HUES6 (cell line): ENCODE data around the gene ISL2.

Source experiments
- H3K27ac ChIP-seq: 2 replicates; pipeline ENCODE4 v1.7.0; 2013; ENCODE audit warnings: low read depth, mild to moderate bottlenecking, low read length, inconsistent platforms
- H3K27me3 ChIP-seq: 2 replicates; pipeline ENCODE4 v1.6.1; 2013; ENCODE audit warnings: low read length; ENCODE audit not compliant: control insufficient read depth, insufficient read depth
- H3K36me3 ChIP-seq: 2 replicates; pipeline ENCODE4 v1.6.1; 2013; ENCODE audit warnings: low read length; ENCODE audit not compliant: control insufficient read depth, insufficient read depth
- H3K4me1 ChIP-seq: 2 replicates; pipeline ENCODE4 v1.6.1; 2013; ENCODE audit warnings: low read length; ENCODE audit not compliant: control insufficient read depth, insufficient read depth
- H3K4me3 ChIP-seq: 2 replicates; pipeline ENCODE4 v1.5.1; 2013; ENCODE audit warnings: low read depth, low read length
- H3K9ac ChIP-seq: one replicate; pipeline ENCODE4 v1.6.1; 2013; ENCODE audit warnings: mild to moderate bottlenecking, low read length
- H3K9me3 ChIP-seq: 2 replicates; pipeline ENCODE4 v1.6.1; 2013; ENCODE audit warnings: low read depth, low read length; ENCODE audit not compliant: control insufficient read depth, insufficient read depth

ISL2 gene

GRCh38 chr15:76328106-76328696 is 8.4 kb upstream of the ISL2 start:
- no peaks in the 10 kb centered on the region for H3K36me3 ChIP-seq
- no peak overlapping the region for H3K9ac ChIP-seq
- H3K4me1 ChIP-seq: no peaks in the 10 kb centered on the region
- no peaks in the 10 kb centered on the region for H3K9me3 ChIP-seq
- peaks cover 21% of the 10 kb centered on the region for H3K27me3 ChIP-seq
- no peak overlapping the region for H3K27ac ChIP-seq
- H3K4me3 ChIP-seq: no peak overlapping the region

GRCh38 chr15:76328958-76329357 is 7.6 kb upstream of the ISL2 start:
- H3K27me3 ChIP-seq: peaks cover 28% of the 10 kb centered on the region
- 0 out of 2 replicates have a peak, but pooled peaks cover under 1% of the 10 kb centered on the region for H3K4me1 ChIP-seq
- no peak overlapping the region for H3K9ac ChIP-seq
- H3K4me3 ChIP-seq: no peak overlapping the region
- no peak overlapping the region for H3K27ac ChIP-seq
- H3K36me3 ChIP-seq: no peaks in the 10 kb centered on the region
- H3K9me3 ChIP-seq: no peaks in the 10 kb centered on the region

- Histone ChIP-seq H3K4me3 (no peak overlapping the region), H3K9me3 (no peaks in the 10 kb centered on the region), H3K4me1 (0 out of 2 replicates have a peak, but pooled peaks cover 3% of the 10 kb centered on the region), H3K27me3 (peaks cover 36% of the 10 kb centered on the region), H3K9ac (no peak overlapping the region), H3K36me3 (no peaks in the 10 kb centered on the region), H3K27ac (no peak overlapping the region)
Observed at GRCh38 chr15:76330080-76330680, 6.4 kb upstream of the ISL2 start.

- peaks cover 12% of the 10 kb centered on the region for H3K4me1 ChIP-seq
- no peak overlapping the region for H3K27ac ChIP-seq
- no peaks in the 10 kb centered on the region for H3K9me3 ChIP-seq
- no peak overlapping the region for H3K9ac ChIP-seq
- no peaks in the 10 kb centered on the region for H3K36me3 ChIP-seq
- peaks cover 62% of the 10 kb centered on the region for H3K27me3 ChIP-seq
- H3K4me3 ChIP-seq: no peak overlapping the region
Observed at GRCh38 chr15:76332796-76333195, 3.8 kb upstream of the ISL2 start.

GRCh38 chr15:76333309-76333708 is 3.3 kb upstream of the ISL2 start:
- Histone ChIP-seq H3K9me3 (no peaks in the 10 kb centered on the region), H3K9ac (no peak overlapping the region), H3K4me3 (no peak overlapping the region), H3K4me1 (peaks cover 14% of the 10 kb centered on the region), H3K27ac (no peak overlapping the region), H3K27me3 (peaks cover 67% of the 10 kb centered on the region), H3K36me3 (no peaks in the 10 kb centered on the region)

- H3K9me3 ChIP-seq: no peaks in the 10 kb centered on the region
- no peak overlapping the region for H3K4me3 ChIP-seq
- H3K27ac ChIP-seq: no peak overlapping the region
- peaks cover 18% of the 10 kb centered on the region for H3K4me1 ChIP-seq
- no peaks in the 10 kb centered on the region for H3K36me3 ChIP-seq
- peaks cover 73% of the 10 kb centered on the region for H3K27me3 ChIP-seq
- no peak overlapping the region for H3K9ac ChIP-seq
Observed at GRCh38 chr15:76333720-76334437, 2.7 kb upstream of the ISL2 start.

- Histone ChIP-seq H3K27me3 (peaks cover 77% of the 10 kb centered on the region), H3K4me1 (peaks cover 26% of the 10 kb centered on the region), H3K27ac (no peak overlapping the region), H3K36me3 (no peaks in the 10 kb centered on the region), H3K4me3 (peak overlapping the region; percentile 59), H3K9ac (peak overlapping the region; percentile 17), H3K9me3 (no peaks in the 10 kb centered on the region)
Observed at GRCh38 chr15:76334438-76335306, 1.9 kb upstream of the ISL2 start.

- Histone ChIP-seq H3K4me3 (peak overlapping the region; percentile 59), H3K36me3 (no peaks in the 10 kb centered on the region), H3K27ac (no peak overlapping the region), H3K9ac (peak overlapping the region; percentile 69), H3K27me3 (peaks cover 83% of the 10 kb centered on the region), H3K4me1 (peaks cover 33% of the 10 kb centered on the region), H3K9me3 (no peaks in the 10 kb centered on the region)
Observed at GRCh38 chr15:76335307-76336253, 993 bp upstream of the ISL2 start.

GRCh38 chr15:76337059-76337695 is 604 bp downstream of the ISL2 start:
- Histone ChIP-seq H3K27ac (no peak overlapping the region), H3K9ac (no peak overlapping the region), H3K4me1 (peaks cover 44% of the 10 kb centered on the region), H3K27me3 (peaks cover 99% of the 10 kb centered on the region), H3K9me3 (no peaks in the 10 kb centered on the region), H3K4me3 (peak overlapping the region; percentile 59), H3K36me3 (no peaks in the 10 kb centered on the region)
